Fibroblast of upper back skin (primary cell): Measurements from ENCODE around the gene ADGRF3.
"Not testable (repeated sequence)": the region's sequence is repeated elsewhere in the genome, so short reads cannot be mapped to it uniquely, and the experiment has no call there.

Experiments
- DNase-seq: peaks from one replicate; pipeline ENCODE4 v3.0.0-alpha.2; 2013

Gene ADGRF3

GRCh38 chr2:26351375-26352090, 4.9 kb upstream of the ADGRF3 start:
- DNase-seq, result no peak

- DNase-seq, result no peak
Measured at GRCh38 chr2:26349690-26350089, 3.1 kb upstream of the ADGRF3 start.

GRCh38 chr2:26347286-26347865, 787 bp upstream of the ADGRF3 start:
- DNase-seq, result no peak

- DNase-seq, result peak; percentile 99
Measured at GRCh38 chr2:26345545-26346453, 790 bp downstream of the ADGRF3 start, which contains the start of gene SELENOI. Gene SELENOI, plus strand, starts transcription at chr2:26346143. Its CDS starts 90 bp downstream, at chr2:26346233.

GRCh38 chr2:26345283-26345544, 1.4 kb downstream of the ADGRF3 start:
- no peak for DNase-seq

DNA sequence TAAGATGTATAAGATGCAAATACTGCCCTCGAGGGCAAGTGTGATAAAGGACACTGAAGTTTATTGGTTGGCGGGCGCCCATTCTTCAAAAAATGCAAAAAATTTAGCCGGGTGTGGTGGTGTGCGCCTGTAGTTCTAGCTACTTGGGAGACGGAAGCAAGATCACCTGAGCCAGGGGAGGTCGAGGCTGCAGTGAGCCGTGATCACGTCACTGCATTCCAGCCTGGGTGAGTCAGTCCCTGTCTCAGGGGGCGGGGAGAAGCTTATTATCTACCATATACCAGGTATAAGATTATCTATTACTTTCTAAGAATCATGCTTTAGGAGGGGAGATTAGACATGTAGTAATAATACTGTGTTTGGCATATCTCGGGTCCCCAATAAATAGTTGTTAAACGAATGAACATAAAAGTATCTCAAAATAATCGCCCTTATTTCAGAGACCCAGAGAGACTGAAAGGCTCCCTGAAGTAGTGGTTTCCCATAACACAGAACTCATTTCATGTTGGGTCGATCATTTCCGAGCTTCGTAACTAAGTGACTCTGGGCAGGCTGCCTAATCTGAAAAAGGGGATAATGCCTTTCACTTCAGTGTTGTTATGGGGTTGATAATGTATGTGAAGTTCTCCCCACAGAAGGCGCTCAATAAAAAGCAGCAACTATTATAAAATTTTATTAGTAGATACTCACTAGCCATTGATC, 1.9 kb downstream of the ADGRF3 start:
- DNase-seq, result peak; percentile 31

DNA sequence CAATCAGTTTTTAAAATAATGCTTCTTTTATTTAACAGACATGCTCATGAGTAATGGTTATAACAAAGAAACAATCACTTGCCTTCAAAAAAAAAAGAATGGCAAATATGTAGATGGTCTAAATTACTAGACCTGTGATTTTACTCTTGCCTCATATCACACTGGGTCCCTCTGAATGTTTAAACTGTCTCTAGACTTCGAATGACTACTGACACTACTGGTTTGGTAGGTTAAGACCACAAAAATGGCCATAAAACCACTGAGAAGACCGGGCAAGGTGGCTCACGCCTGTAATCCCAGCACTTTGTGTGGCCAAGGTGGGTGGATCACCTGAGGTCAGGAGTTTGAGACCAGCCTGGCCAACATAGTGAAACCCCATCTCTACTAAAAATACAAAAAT, 5.8 kb downstream of the ADGRF3 start:
- no peak for DNase-seq

DNA sequence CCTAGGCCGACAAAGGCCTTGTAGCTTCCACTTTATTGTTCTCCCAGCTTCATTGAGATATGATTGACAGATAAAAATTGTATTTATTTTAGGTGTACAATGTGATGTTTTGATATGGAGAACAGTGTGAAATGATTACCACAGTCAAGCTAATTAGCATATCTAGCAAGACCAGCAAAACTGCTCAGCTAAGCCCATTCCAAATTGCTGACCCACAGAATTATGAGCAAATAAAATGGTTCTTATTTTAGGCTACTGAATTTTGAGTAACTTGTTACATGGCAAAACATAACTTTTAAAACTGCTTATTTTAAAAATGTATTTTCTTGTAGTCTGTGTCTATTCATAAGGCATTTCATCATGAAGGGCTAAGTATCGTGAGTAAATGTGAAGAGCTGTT, 9.3 kb downstream of the ADGRF3 start:
- DNase-seq, result no peak

GRCh38 chr2:26336719-26337118, 9.9 kb downstream of the ADGRF3 start:
- no peak for DNase-seq

DNA sequence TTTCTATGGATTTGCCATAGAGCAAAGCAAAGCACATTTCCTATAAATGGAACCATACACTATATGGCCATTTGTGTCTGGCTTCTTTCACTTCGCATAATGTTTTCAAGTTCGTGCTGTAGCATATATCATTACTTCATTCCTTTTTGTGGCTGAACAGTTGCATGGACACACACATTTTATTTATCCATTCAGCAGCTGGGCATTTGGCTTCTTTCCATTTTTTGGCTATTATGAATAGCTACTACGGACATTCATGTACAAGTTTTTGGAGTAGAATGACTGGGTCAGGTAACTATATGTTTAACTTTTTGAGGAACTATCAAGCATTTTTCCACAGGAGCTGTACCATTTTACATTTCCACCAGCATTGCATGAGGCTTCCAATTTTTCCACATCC, 11.4 kb downstream of the ADGRF3 start:
- no peak for DNase-seq

GRCh38 chr2:26333293-26333692, 13.3 kb downstream of the ADGRF3 start:
- no peak for DNase-seq

DNA sequence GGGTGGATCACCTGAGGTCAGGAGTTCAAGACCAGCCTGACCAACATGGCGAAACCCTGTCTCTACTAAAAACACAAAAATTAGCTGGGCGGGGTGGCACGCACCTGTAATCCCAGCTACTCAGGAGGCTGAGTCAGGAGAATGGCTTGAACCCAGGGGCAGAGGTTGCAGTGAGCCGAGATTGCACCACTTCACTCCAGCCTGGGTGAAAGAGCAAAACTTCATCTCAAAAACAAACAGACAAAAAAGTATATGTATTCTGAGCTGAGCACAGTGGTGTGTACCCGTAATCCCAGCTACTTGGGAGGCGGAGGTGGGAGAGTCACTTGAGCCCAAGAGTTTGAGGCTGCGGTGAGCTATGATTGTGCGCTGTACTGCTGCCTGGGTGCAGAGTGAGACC, 15.3 kb downstream of the ADGRF3 start:
- not testable (repeated sequence) for DNase-seq

- DNase-seq, result peak; percentile 67
Measured at GRCh38 chr2:26330604-26331003, 16.0 kb downstream of the ADGRF3 start.

GRCh38 chr2:26330114-26330549, 16.5 kb downstream of the ADGRF3 start:
- DNase-seq, result peak; percentile 81

GRCh38 chr2:26329083-26329482, 17.5 kb downstream of the ADGRF3 start:
- DNase-seq, result not testable (repeated sequence)

DNA sequence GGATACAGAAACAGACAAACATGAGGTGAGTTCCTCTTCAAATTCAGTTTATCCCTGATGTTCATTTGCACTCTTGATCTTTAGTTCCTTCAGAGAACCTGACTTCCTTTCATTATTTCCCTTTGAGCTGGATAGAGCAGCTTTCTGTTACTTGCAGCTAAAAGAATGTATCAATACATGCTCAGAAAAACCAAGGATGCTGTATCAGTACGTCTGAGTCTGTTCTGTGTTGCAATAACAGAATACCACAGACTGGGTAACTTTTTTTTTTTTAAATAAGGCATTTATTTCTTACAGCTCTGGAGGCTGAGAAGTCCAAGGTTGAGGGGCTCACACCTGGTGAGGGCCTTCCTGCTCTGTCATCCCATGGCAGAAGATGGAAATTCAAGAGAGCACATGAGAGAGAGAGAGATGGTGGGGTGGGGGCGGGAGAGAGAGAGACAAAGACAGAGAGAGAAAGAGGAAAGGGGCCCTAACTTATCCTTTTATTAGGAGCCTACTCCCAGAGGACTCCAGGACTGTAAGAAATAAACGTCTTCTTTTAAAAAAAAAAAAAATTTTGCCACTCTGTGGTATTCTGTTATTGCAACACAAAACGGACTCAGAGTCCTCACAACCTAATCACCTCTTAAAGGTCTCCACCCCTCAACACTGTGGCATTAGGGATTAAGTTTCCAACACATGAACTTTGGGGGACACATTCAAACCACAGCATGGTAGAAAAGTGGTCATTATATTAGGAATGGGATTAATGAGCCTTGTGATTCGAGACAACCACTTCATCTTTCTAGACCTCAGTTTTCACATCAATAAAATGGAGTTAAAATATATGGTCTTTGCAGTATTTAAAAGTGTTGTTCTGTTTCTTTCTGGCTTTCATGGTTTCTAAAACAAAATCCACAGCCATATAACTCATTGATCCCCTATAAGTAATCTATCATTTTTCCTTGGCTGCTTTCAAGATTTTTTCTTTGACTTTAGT, 19.0 kb downstream of the ADGRF3 start:
- DNase-seq, result peak; percentile 30

- DNase-seq, result no peak
Measured at GRCh38 chr2:26326514-26326913, 20.1 kb downstream of the ADGRF3 start.

GRCh38 chr2:26325851-26326250, 20.7 kb downstream of the ADGRF3 start:
- DNase-seq, result peak; percentile 25

DNA sequence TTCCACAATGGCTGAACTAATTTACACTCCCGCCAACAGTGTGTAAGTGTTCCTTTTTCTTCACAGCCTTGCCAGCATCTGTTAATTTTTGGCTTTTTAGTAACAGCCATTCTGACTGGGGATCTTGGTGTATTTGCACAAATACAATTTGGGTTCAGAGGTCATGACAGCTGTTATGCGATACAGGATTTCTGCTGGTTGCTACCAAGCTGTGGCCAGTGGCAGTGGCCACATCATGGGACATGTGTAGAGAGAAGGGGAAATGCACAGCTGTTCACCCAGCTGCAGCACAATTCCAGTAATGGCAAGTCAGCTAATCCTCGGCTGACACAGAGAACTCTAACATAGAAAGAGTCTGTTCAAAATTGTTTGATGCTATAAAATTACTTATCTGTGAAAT, 21.7 kb downstream of the ADGRF3 start:
- DNase-seq, result no peak

GRCh38 chr2:26324479-26324878, 22.1 kb downstream of the ADGRF3 start:
- DNase-seq, result not testable (repeated sequence)

GRCh38 chr2:26318950-26319349, 27.6 kb downstream of the ADGRF3 start:
- DNase-seq, result no peak
